HPDE6-E6E7 (cell line): ENCODE results near the gene CAMTA2.

ENCODE experiments used
- DNase-seq: peaks from one replicate; pipeline ENCODE4 v3.0.0; 2011; ENCODE audit warnings: missing footprints; ENCODE audit errors: extremely low spot score

Gene CAMTA2

GRCh38 chr17:4968486-4969046 is 18.9 kb downstream of the CAMTA2 start:
- no peak for DNase-seq

- DNase-seq = peak; percentile 88
These were observed 19.7 kb downstream of the CAMTA2 start, which contains the start of gene SPAG7 for GRCh38 chr17:4967539-4968485. Gene SPAG7, minus strand, starts transcription at chr17:4967817. Its CDS starts 13 bp downstream, at chr17:4967804.

GRCh38 chr17:4966844-4967538 is 20.5 kb downstream of the CAMTA2 start:
- peak; percentile 100 for DNase-seq

- DNase-seq = no peak
These were observed 22.0 kb downstream of the CAMTA2 start for GRCh38 chr17:4965311-4965986.

GRCh38 chr17:4960279-4960922 is 27.1 kb downstream of the CAMTA2 start:
- no peak for DNase-seq

GRCh38 chr17:4959261-4959965 is 28.1 kb downstream of the CAMTA2 start:
- no peak for DNase-seq

- no peak for DNase-seq
These were observed 29.4 kb downstream of the CAMTA2 start for GRCh38 chr17:4958102-4958501.

- no peak for DNase-seq
These were observed 30.9 kb downstream of the CAMTA2 start for GRCh38 chr17:4956493-4957061.

- no peak for DNase-seq
These were observed 32.4 kb downstream of the CAMTA2 start for GRCh38 chr17:4955091-4955490.

- no peak for DNase-seq
These were observed 34.0 kb downstream of the CAMTA2 start for GRCh38 chr17:4953451-4953961.

- DNase-seq = no peak
These were observed 36.0 kb downstream of the CAMTA2 start for GRCh38 chr17:4951486-4951885.

- DNase-seq = no peak
These were observed 36.7 kb downstream of the CAMTA2 start, which contains the start of gene ENO3 for GRCh38 chr17:4950746-4951204. Gene ENO3, plus strand, starts transcription at chr17:4951119. Its CDS starts 711 bp downstream, at chr17:4951830.

GRCh38 chr17:4950075-4950745 is 37.3 kb downstream of the CAMTA2 start:
- no peak for DNase-seq

- DNase-seq = no peak
These were observed 38.0 kb downstream of the CAMTA2 start for GRCh38 chr17:4949321-4950074.

GRCh38 chr17:4948931-4949320 is 38.5 kb downstream of the CAMTA2 start:
- peak; percentile 90 for DNase-seq

- DNase-seq = peak; percentile 72
These were observed 39.1 kb downstream of the CAMTA2 start, which contains the start of gene PFN1 for GRCh38 chr17:4948166-4948930. Gene PFN1, minus strand, starts transcription at chr17:4948530. Its CDS starts 136 bp downstream, at chr17:4948394.

- DNase-seq = no peak
These were observed 39.9 kb downstream of the CAMTA2 start for GRCh38 chr17:4947411-4948165.
